ENCODE data around the gene FBXO2.

Gene FBXO2

GRCh38 chr1:11629184-11630016 lies 24.8 kb downstream of the FBXO2 start:
- Histone ChIP-seq H3K9me3 (ENCODE audit: control insufficient read depth, low read length) (no peaks in the 10 kb centered on the region), H3K4me1 (ENCODE audit: control insufficient read depth, insufficient read depth, low read length) (no peaks in the 10 kb centered on the region), H3K27ac (ENCODE audit: insufficient read depth, low read depth, low read length, poor library complexity, severe bottlenecking) (no peak overlapping the region), H3K27me3 (ENCODE audit: control insufficient read depth, insufficient read depth, low read length, poor library complexity, severe bottlenecking) (no peaks in the 10 kb centered on the region), H3K4me3 (ENCODE audit: insufficient read depth, low read depth, low read length) (no peak overlapping the region), H3K36me3 (ENCODE audit: control insufficient read depth, insufficient read depth, low read length) (no peaks in the 10 kb centered on the region)
- 88 to 89% methylated on average over 15 of the region's 15 CpGs for WGBS, 2 experiments

- WGBS, 2 experiments, result 94 to 95% methylated on average over 7 of the region's 7 CpGs
- Histone ChIP-seq H3K27ac (ENCODE audit: insufficient read depth, low read depth, low read length, poor library complexity, severe bottlenecking) (no peak overlapping the region), H3K27me3 (ENCODE audit: control insufficient read depth, insufficient read depth, low read length, poor library complexity, severe bottlenecking) (no peaks in the 10 kb centered on the region), H3K4me3 (ENCODE audit: insufficient read depth, low read depth, low read length) (no peak overlapping the region), H3K36me3 (ENCODE audit: control insufficient read depth, insufficient read depth, low read length) (no peaks in the 10 kb centered on the region), H3K9me3 (ENCODE audit: control insufficient read depth, low read length) (no peaks in the 10 kb centered on the region), H3K4me1 (ENCODE audit: control insufficient read depth, insufficient read depth, low read length) (no peaks in the 10 kb centered on the region)
Observed at GRCh38 chr1:11628767-11629166, 25.5 kb downstream of the FBXO2 start.

GRCh38 chr1:11626551-11626950 lies 27.7 kb downstream of the FBXO2 start:
- Histone ChIP-seq H3K4me3 (ENCODE audit: insufficient read depth, low read depth, low read length) (no peak overlapping the region), H3K9me3 (ENCODE audit: control insufficient read depth, low read length) (no peaks in the 10 kb centered on the region), H3K4me1 (ENCODE audit: control insufficient read depth, insufficient read depth, low read length) (no peaks in the 10 kb centered on the region), H3K36me3 (ENCODE audit: control insufficient read depth, insufficient read depth, low read length) (no peaks in the 10 kb centered on the region), H3K27me3 (ENCODE audit: control insufficient read depth, insufficient read depth, low read length, poor library complexity, severe bottlenecking) (no peaks in the 10 kb centered on the region), H3K27ac (ENCODE audit: insufficient read depth, low read depth, low read length, poor library complexity, severe bottlenecking) (no peak overlapping the region)
- 84 to 90% methylated on average over 3 of the region's 3 CpGs for WGBS, 2 experiments

- WGBS, 2 experiments, result 79 to 80% methylated on average over 8 of the region's 8 CpGs
- H3K4me3 ChIP-seq (ENCODE audit: insufficient read depth, low read depth, low read length), result no peak overlapping the region
Observed at GRCh38 chr1:11623702-11624101, 30.5 kb downstream of the FBXO2 start.

GRCh38 chr1:11622398-11622797 lies 31.8 kb downstream of the FBXO2 start:
- Histone ChIP-seq H3K36me3 (ENCODE audit: control insufficient read depth, insufficient read depth, low read length) (no peaks in the 10 kb centered on the region), H3K9me3 (ENCODE audit: control insufficient read depth, low read length) (no peaks in the 10 kb centered on the region), H3K27me3 (ENCODE audit: control insufficient read depth, insufficient read depth, low read length, poor library complexity, severe bottlenecking) (no peaks in the 10 kb centered on the region), H3K27ac (ENCODE audit: insufficient read depth, low read depth, low read length, poor library complexity, severe bottlenecking) (no peak overlapping the region), H3K4me3 (ENCODE audit: insufficient read depth, low read depth, low read length) (no peak overlapping the region), H3K4me1 (ENCODE audit: control insufficient read depth, insufficient read depth, low read length) (no peaks in the 10 kb centered on the region)
- whole genome bisulfite sequencing, 2 experiments, result 89 to 92% methylated on average over 3 of the region's 3 CpGs

More at GRCh38 chr1:11623702-11624101, 30.5 kb downstream of the FBXO2 start:
- H3K36me3 ChIP-seq (ENCODE audit: control insufficient read depth, insufficient read depth, low read length), result no peaks in the 10 kb centered on the region
- H3K4me1 ChIP-seq (ENCODE audit: control insufficient read depth, insufficient read depth, low read length), result no peaks in the 10 kb centered on the region
- no peaks in the 10 kb centered on the region for H3K9me3 ChIP-seq (ENCODE audit: control insufficient read depth, low read length)
- no peaks in the 10 kb centered on the region for H3K27me3 ChIP-seq (ENCODE audit: control insufficient read depth, insufficient read depth, low read length, poor library complexity, severe bottlenecking)
- no peak overlapping the region for H3K27ac ChIP-seq (ENCODE audit: insufficient read depth, low read depth, low read length, poor library complexity, severe bottlenecking)

- H3K9me3 ChIP-seq (ENCODE audit: control insufficient read depth, low read length), result no peaks in the 10 kb centered on the region
- H3K36me3 ChIP-seq (ENCODE audit: control insufficient read depth, insufficient read depth, low read length), result no peaks in the 10 kb centered on the region
- no peaks in the 10 kb centered on the region for H3K27me3 ChIP-seq (ENCODE audit: control insufficient read depth, insufficient read depth, low read length, poor library complexity, severe bottlenecking)
- H3K4me3 ChIP-seq (ENCODE audit: insufficient read depth, low read depth, low read length), result no peak overlapping the region
- no peak overlapping the region for H3K27ac ChIP-seq (ENCODE audit: insufficient read depth, low read depth, low read length, poor library complexity, severe bottlenecking)
- WGBS, 2 experiments, result 93 to 94% methylated on average over 5 of the region's 5 CpGs
- H3K4me1 ChIP-seq (ENCODE audit: control insufficient read depth, insufficient read depth, low read length), result peaks cover 8% of the 10 kb centered on the region
Observed at GRCh38 chr1:11620924-11621323, 33.3 kb downstream of the FBXO2 start.

GRCh38 chr1:11620405-11620804 lies 33.8 kb downstream of the FBXO2 start:
- H3K9me3 ChIP-seq (ENCODE audit: control insufficient read depth, low read length), result no peaks in the 10 kb centered on the region
- no peaks in the 10 kb centered on the region for H3K27me3 ChIP-seq (ENCODE audit: control insufficient read depth, insufficient read depth, low read length, poor library complexity, severe bottlenecking)
- no peak overlapping the region for H3K4me3 ChIP-seq (ENCODE audit: insufficient read depth, low read depth, low read length)
- H3K36me3 ChIP-seq (ENCODE audit: control insufficient read depth, insufficient read depth, low read length), result no peaks in the 10 kb centered on the region
- WGBS, 2 experiments, result 73 to 74% methylated on average over 12 of the region's 12 CpGs
- no peak overlapping the region for H3K27ac ChIP-seq (ENCODE audit: insufficient read depth, low read depth, low read length, poor library complexity, severe bottlenecking)
- peaks cover 8% of the 10 kb centered on the region for H3K4me1 ChIP-seq (ENCODE audit: control insufficient read depth, insufficient read depth, low read length)

- peaks cover 8% of the 10 kb centered on the region for H3K4me1 ChIP-seq (ENCODE audit: control insufficient read depth, insufficient read depth, low read length)
- H3K27me3 ChIP-seq (ENCODE audit: control insufficient read depth, insufficient read depth, low read length, poor library complexity, severe bottlenecking), result no peaks in the 10 kb centered on the region
- H3K36me3 ChIP-seq (ENCODE audit: control insufficient read depth, insufficient read depth, low read length), result no peaks in the 10 kb centered on the region
- H3K4me3 ChIP-seq (ENCODE audit: insufficient read depth, low read depth, low read length), result no peak overlapping the region
- no peak overlapping the region for H3K27ac ChIP-seq (ENCODE audit: insufficient read depth, low read depth, low read length, poor library complexity, severe bottlenecking)
- no peaks in the 10 kb centered on the region for H3K9me3 ChIP-seq (ENCODE audit: control insufficient read depth, low read length)
- 88 to 95% methylated on average over 2 of the region's 2 CpGs for WGBS, 2 experiments
Observed at GRCh38 chr1:11617741-11618140, 36.5 kb downstream of the FBXO2 start.

GRCh38 chr1:11617314-11617713 lies 36.9 kb downstream of the FBXO2 start:
- 76 to 83% methylated on average over 7 of the region's 7 CpGs for WGBS, 2 experiments
- H3K36me3 ChIP-seq (ENCODE audit: control insufficient read depth, insufficient read depth, low read length), result no peaks in the 10 kb centered on the region
- H3K27me3 ChIP-seq (ENCODE audit: control insufficient read depth, insufficient read depth, low read length, poor library complexity, severe bottlenecking), result no peaks in the 10 kb centered on the region
- no peaks in the 10 kb centered on the region for H3K9me3 ChIP-seq (ENCODE audit: control insufficient read depth, low read length)
- no peak overlapping the region for H3K27ac ChIP-seq (ENCODE audit: insufficient read depth, low read depth, low read length, poor library complexity, severe bottlenecking)
- H3K4me3 ChIP-seq (ENCODE audit: insufficient read depth, low read depth, low read length), result no peak overlapping the region
- H3K4me1 ChIP-seq (ENCODE audit: control insufficient read depth, insufficient read depth, low read length), result peaks cover 8% of the 10 kb centered on the region

- no peak overlapping the region for H3K27ac ChIP-seq (ENCODE audit: insufficient read depth, low read depth, low read length, poor library complexity, severe bottlenecking)
- 76 to 80% methylated on average over 7 of the region's 7 CpGs for WGBS, 2 experiments
- no peaks in the 10 kb centered on the region for H3K36me3 ChIP-seq (ENCODE audit: control insufficient read depth, insufficient read depth, low read length)
- H3K27me3 ChIP-seq (ENCODE audit: control insufficient read depth, insufficient read depth, low read length, poor library complexity, severe bottlenecking), result no peaks in the 10 kb centered on the region
- peaks cover 8% of the 10 kb centered on the region for H3K4me1 ChIP-seq (ENCODE audit: control insufficient read depth, insufficient read depth, low read length)
- H3K4me3 ChIP-seq (ENCODE audit: insufficient read depth, low read depth, low read length), result no peak overlapping the region
- no peaks in the 10 kb centered on the region for H3K9me3 ChIP-seq (ENCODE audit: control insufficient read depth, low read length)
Observed at GRCh38 chr1:11616766-11617165, 37.5 kb downstream of the FBXO2 start.

Data from ectodermal cell (in vitro differentiated cells).